Adrenal gland (tissue), 5 donors: ENCODE data around the gene NR2F6.

Source experiments
- POLR2A ChIP-seq, 2 donors: fragments of 450-650 bp; IDR thresholded peaks; one replicate each; pipeline ENCODE4 v1.6.1; 2017; ENCODE audit warnings: antibody characterized with exemption in 2 of 2, mild to moderate bottlenecking in 2 of 2, moderate library complexity in 1 of 2
- TF ChIP-seq, protein P1 (sequence below), 6 experiments: fragments of 450-650 bp in 4 of 6; fragments of 200-600 bp in 2 of 6; sonication (generic) in 1 of 6; IDR thresholded peaks; 1 replicate in 5 of 6; 2 replicates in 1 of 6; pipeline versions ENCODE4 v1.5.1 to v1.8.0; 2016 to 2021; ENCODE audit warnings: antibody characterized with exemption in 6 of 6, mild to moderate bottlenecking in 2 of 6, moderate library complexity in 1 of 6
- donor health status: DM: no; HTN: no; CAD: no.

DNA sequence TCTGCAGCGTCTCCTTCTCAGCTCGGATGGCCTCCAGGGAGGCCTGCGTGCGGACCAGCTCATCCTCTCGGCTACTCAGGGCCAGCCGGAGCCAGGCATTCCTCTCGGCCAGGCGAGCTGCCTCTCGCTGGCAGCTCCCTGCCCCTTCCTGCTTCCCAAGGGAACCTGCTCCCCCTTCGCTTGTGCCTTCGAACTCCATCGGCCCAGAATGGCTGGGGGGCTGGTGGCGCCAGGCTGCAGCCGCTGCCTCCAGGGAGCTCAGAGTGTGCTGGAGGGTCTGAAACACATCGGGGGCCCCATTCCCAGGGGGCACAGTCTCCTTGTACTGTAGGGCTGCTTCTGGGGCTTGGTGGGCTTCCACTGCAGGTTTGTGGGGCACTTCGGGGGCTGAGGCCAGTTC is 16.8 kb upstream of the NR2F6 start:
- TF ChIP-seq, protein P1, sequence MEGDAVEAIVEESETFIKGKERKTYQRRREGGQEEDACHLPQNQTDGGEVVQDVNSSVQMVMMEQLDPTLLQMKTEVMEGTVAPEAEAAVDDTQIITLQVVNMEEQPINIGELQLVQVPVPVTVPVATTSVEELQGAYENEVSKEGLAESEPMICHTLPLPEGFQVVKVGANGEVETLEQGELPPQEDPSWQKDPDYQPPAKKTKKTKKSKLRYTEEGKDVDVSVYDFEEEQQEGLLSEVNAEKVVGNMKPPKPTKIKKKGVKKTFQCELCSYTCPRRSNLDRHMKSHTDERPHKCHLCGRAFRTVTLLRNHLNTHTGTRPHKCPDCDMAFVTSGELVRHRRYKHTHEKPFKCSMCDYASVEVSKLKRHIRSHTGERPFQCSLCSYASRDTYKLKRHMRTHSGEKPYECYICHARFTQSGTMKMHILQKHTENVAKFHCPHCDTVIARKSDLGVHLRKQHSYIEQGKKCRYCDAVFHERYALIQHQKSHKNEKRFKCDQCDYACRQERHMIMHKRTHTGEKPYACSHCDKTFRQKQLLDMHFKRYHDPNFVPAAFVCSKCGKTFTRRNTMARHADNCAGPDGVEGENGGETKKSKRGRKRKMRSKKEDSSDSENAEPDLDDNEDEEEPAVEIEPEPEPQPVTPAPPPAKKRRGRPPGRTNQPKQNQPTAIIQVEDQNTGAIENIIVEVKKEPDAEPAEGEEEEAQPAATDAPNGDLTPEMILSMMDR (IDR thresholded peaks at IDR 0.05), result no peak
- no peak for TF ChIP-seq POLR2A (IDR thresholded peaks at IDR 0.05)
